ENCODE measurements around the gene ASTL.

Gene ASTL

GRCh38 chr2:96158554-96158940, 20.2 kb upstream of the ASTL start:
- DNase-seq = no peak

DNA sequence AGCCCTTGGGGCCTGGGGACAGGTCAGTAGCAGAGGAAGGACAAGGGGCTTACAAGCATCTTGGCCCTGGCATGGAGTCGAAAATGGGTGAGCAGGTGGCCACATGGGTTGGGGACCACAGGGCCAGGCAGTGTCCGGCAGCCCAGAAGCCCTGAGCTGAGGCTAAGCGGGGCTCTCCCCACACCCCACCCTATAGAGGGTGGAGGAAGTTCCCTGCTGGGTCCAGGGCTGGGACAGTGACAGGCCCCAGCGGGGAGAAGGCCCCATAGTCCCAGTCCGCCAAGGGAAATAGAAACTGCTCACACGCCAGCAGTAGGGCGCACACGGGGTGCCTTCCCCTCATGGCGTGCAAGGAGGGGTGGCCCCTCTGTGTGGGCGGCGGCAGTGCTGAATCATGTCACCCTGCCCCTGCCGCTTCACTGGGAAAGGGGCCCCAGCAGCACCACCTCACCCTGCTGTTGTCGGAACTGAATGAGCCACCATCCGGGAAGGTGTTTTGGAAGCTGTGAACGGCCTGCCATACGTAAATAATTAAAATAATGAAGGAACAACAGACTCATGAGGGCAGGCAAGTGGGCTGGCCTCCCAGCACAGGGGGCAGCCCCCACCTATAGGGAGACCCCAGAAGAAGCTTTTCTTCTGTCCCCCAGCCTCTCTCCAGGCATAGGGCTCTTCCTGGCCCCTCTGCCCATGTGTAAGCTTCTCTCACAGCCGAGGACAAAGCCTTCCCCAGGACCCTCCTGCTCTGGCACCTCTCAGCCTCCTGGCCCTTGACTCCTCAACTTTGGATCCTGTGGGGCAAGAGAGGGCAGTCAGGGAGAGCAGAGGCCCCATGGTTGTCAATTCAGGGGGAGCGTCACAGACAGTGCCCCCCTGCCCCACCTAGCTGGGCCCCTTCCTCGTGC, 19.6 kb upstream of the ASTL start:
- no peak for DNase-seq

GRCh38 chr2:96156926-96157648, 18.8 kb upstream of the ASTL start:
- no peak for DNase-seq

DNA sequence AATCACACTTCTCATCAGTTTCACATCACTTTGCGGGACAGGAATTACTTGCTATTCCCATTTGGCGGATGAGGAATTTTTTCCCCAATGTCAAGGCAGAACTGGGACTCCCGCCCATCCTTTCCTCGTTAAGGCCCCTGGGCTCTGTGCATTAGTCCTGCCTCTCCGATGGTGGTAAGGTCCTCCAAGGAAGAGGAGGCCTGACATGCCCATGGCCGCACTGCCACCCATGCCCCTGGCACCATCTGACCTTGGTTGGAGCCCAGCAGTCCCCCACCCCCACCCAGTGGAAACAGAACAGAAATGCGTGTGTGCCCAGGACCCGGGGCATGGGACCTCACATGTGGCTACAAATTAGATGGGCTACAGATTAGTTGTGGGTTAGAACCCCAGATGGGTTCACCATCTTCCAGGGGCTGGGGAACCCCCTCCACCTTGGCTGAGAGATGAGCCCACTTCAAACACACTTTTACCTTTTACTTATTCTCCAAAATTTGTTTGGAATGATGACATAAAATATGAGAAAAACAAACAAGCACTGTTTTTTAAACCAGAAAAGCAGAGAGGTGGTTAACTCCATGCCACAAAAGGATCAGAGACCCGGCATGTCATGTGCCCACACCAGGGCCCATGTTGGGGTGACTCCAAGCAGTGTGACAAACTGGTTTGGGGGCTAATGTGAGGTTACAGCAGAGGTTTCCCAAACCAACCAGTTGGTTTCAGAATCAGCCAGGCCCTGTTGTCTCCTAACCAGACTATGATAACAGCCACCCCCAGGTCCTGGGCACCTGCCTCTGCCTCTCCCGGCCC, 17.9 kb upstream of the ASTL start:
- no peak for DNase-seq

GRCh38 chr2:96154506-96155380, 16.4 kb upstream of the ASTL start:
- no peak for DNase-seq

DNA sequence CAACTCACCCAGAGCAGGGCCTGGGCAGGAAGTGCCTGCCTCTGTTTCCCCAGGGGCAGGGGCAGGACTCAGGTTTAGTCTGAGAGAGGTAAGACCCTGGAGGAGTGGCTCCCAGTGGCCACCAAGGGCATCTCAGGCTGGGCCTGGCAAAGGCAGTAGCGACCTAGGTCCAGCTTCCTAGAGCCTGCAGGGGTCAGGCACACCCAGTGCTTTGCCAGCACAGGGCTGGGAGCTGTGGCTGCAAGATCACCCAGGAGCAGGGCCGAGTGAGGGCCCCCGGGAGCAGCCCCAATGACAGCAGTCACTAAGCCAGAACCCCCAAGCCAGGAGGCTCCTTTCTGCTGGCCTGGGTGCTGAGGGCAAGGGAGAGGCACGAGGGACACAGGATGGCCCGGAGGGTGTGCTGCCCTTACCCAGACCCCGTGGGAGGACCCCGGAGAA, 15.7 kb upstream of the ASTL start:
- DNase-seq = no peak

GRCh38 chr2:96153291-96153713, 15.0 kb upstream of the ASTL start:
- DNase-seq = no peak

DNA sequence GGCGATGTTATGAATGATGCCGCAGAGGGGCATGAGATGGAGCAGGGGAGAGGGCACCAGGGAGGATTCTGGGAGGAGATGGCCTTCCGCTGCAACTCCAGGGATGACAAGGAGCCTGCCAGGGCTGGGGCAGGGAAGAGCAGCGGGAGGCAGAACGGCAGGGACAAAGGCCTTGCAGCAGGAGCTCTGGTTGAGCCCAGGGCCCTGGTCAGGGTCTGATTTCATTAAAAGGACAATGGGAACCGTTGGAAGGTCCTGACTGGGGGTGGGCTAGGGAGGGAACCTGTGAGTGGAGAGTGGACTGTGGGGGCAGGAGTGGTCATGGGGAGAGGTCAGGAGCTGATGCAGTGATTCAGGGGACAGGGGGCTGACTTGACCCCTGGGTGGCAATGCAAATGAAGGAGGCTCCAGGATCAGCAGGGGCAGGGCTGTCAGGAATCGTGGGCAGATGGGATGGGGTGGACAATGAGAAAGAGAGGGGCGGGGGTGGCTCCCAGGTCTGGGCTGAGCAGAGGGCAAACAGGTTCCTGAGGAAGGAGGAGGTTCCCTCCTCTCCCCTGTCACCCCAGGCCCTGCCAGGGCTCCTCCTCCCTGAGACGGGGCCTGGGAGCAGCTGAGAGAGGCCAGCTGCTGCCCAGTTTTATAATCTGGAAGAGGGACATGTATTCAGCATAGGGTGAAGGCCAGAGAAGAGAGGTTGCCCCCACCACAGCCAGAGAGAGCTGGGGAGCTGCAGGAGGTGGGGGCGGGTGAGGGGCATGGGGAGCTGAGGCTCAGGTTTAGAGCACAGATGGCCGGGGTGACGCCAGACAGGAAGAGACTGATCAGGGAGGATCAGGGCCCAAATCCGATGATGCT, 14.2 kb upstream of the ASTL start:
- DNase-seq = no peak

DNA sequence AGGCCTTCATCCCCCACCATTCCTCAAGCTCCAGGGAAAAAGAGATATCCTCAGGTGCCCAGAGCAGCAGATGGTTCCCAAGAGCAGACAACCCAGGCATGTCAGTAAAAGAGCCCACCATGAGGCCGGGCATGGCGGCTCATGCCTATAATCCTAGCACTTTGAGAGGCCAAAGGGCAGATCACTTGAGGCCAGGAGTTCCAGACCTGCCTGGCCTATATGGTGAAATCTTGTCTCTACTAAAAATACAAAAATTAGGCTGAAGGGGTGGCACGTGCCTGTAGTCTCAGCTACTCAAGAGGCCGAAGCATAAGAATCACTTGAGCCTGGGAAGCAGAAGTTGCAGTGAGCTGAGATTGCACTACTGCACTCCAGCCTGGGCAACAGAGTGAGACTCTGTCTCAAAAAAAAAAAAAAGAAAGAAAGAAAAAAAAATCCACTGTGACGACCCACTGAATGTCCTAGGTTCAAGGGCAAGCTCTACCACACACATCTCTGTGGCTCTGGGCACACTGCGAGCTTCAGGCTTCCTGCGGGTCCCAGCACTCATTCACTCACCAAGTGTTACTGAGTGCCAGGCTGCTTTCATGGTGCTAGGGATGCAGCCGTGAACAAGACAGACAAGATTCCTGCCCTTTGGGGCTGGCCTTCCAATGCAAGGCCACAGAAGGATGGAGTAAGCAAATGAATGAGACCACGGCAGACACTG, 13.4 kb upstream of the ASTL start:
- DNase-seq = no peak

DNA sequence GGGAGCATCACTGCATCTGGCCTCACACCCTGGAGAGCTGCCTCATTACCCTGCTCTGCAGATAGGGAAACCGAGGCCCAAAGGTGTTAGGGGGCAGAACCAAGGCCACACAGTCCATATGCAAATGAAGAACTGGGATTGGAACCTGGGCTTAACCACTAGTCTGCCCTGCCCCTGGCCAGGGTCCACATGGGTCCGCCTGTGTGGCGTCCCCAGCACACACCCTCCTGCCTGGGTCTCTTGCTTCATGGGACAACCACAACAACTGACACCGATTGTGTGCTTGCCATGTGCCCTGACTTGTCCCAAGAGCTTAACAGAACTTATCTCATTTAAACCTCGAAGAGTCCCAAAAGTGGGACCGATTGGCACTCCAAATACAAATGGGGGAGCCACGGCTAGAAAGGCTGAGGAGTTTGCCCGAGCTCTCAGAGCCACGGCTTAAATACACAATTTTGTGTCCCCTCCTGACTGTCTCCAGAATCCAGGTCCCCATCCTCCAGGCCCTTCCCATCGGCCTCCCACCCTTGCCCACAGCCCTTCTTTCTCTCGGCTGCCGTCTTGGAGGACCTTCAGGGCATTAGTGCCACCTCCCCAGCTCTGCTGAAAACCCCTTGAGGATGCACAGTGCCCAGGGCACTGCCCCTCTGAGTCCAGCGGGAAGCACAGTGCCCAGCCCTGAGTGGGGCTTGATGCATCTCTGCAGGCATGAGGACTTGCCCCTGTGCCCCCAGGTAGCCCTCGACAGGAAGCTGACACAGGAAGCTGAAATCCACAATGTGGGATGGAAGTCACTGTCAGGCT, 12.7 kb upstream of the ASTL start:
- no peak for DNase-seq

DNA sequence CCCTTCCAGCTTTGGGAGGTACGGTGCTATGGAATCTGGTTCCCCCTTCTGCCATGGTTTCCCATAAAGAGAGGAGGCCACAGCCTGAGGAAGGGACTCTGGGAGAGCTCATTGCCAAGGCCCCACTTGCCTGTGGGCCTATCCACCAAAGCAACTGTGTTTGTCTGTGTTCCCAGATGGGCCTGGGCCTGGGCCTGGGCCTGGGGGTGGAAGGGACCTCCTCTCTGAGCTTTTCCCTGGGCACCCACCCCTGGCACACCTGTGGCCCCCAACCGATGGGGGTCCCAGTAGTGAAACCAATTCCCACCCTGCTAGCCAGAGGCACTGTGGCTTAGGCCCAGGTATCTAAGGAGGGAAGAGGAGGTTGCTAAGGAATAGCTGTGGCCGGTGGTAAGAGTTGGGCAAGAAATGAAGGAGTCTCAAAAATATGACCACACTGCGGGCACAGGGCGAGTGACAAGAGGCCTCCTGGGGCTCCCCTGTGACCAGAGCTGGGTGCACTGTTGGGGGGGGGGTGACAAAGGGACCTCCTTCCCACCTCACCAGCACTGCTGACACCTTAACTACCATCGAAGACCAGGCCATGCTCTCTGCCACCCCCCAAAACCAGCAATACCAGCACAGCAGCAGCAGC, 11.8 kb upstream of the ASTL start:
- no peak for DNase-seq

DNA sequence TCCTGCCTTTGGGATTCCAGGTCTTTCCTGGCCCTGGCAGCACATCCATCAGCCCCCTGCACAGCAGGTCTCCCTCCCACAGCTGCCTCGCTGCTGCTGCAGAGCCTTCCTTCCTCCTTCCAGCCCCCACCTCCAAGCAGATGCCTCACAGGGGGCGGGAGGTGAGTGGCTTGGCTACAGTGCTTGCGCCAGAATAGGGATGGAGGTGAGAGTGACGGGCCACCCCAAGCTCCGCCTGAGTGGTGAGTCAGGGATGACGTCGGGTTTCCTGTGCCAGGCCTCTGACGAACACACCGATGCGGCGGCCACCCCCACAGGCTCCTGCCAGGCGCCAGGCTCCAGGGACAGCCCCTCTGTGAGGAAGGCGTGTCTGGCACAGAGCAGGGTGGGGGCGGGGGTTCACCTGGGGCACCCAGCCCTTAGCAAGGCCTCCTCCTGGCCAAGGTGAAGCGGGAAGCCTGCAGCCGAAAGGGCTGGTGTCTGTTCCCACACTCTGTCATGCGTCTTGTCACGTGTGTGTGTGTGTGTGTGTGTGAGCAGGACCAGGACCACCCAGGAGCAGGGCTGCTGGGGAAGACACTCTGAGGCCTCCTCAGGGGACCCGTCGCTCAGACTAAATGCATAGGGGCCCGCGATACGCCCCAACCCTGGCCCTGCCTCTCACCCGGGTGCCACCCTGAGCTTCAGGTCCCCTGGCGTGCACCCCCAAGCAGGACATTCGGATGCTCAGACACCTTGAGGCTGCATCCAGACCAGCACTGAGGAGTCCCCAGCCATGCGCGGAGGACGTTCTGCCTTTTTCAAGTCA, 10.3 kb upstream of the ASTL start:
- DNase-seq = no peak

- no peak for DNase-seq
These were observed 9.4 kb upstream of the ASTL start for GRCh38 chr2:96147593-96148201.

DNA sequence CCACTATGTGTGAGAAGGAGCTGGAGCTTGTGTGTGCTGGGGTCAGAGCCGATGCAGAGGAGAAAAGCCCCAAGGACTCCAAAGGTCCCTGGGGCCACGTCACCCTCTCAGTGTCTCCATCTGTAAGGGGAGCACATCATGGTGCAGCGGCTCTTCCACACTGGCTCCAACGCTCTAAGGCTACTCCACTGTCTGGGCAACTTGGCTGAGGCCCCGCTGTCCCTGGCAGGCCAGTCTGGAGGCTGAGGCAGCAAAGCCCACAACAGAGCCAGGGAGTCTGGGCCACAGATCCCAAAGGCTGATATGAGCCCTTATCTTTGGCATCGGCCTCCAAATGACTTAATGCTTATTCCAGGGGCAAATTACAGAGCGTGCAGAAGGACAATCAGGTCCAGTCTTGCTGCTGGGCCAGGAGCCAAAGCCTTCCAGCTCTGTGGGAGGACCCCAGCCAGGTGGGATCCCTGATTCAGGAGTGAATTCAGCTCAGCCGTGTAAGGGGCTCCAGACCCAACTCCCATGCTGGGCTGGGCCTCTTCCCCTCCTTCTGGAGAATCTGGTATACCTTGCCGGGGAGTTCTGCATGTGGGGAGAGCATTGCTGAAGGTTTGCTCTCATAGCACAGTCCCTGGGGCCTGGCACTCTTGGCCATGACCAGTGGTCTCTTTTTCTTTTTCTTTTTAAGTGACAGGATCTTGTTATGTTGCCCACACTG, 8.7 kb upstream of the ASTL start:
- no peak for DNase-seq

DNA sequence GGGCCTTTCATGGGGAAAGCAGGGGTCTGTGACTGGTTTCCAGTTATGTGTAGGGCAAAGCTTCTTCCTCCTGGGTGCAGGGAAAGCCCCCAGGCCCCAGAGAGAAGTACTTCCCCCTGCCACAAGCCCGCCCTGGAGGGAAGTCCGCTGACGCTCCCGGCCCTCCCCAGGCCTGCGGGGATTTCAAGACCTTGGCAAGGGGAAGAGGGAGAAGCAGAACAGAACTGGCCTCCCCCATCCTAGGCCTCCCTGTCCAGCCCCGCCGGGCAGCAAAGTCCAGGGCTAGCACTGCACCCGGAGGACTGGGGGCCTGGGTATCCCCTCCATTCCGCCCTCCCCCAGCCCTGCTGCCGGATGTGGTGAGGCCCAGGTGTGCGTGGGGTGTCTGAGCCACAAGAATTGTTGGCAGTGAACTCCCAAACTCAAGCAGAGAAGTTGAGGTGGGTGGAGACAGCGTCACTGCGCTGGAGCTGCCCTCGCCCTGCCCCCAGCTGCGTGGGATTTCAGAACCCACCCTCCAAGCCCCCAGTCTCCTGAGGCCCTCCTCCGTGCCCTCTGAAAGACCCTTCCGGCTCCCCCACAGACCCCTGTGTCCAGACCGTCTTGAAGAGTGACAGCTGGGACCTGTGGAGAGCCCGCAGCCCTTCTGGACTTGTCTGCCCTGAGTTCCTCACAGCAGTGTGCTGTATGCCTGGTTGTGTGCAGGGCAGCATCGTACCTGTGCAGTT, 8.0 kb upstream of the ASTL start:
- DNase-seq = no peak

GRCh38 chr2:96145848-96146152, 7.5 kb upstream of the ASTL start:
- no peak for DNase-seq

All from NCI-H1930 (cell line).